ENCODE measurements around the gene NMUR2.

NMUR2 gene

DNA sequence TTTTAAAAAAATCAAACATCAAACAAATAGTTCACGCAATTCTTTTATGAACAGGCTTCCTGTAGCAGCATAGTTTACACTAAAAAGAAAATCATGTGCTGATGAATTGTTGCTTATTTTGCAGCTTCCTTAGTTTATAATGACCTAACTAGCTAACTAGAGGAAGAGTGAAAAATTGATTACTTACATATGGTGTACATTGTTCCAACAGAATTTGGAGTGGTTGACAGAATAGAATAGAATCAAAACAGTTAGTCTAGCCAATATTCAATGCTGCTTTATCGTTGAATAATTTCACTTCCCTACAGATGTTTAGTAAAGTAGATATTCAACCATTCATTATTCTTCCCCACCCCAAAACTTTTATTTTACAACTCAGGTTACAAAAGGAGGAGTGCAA lies 4.2 kb downstream of the NMUR2 start (continued):
- TF ChIP-seq, protein P1, sequence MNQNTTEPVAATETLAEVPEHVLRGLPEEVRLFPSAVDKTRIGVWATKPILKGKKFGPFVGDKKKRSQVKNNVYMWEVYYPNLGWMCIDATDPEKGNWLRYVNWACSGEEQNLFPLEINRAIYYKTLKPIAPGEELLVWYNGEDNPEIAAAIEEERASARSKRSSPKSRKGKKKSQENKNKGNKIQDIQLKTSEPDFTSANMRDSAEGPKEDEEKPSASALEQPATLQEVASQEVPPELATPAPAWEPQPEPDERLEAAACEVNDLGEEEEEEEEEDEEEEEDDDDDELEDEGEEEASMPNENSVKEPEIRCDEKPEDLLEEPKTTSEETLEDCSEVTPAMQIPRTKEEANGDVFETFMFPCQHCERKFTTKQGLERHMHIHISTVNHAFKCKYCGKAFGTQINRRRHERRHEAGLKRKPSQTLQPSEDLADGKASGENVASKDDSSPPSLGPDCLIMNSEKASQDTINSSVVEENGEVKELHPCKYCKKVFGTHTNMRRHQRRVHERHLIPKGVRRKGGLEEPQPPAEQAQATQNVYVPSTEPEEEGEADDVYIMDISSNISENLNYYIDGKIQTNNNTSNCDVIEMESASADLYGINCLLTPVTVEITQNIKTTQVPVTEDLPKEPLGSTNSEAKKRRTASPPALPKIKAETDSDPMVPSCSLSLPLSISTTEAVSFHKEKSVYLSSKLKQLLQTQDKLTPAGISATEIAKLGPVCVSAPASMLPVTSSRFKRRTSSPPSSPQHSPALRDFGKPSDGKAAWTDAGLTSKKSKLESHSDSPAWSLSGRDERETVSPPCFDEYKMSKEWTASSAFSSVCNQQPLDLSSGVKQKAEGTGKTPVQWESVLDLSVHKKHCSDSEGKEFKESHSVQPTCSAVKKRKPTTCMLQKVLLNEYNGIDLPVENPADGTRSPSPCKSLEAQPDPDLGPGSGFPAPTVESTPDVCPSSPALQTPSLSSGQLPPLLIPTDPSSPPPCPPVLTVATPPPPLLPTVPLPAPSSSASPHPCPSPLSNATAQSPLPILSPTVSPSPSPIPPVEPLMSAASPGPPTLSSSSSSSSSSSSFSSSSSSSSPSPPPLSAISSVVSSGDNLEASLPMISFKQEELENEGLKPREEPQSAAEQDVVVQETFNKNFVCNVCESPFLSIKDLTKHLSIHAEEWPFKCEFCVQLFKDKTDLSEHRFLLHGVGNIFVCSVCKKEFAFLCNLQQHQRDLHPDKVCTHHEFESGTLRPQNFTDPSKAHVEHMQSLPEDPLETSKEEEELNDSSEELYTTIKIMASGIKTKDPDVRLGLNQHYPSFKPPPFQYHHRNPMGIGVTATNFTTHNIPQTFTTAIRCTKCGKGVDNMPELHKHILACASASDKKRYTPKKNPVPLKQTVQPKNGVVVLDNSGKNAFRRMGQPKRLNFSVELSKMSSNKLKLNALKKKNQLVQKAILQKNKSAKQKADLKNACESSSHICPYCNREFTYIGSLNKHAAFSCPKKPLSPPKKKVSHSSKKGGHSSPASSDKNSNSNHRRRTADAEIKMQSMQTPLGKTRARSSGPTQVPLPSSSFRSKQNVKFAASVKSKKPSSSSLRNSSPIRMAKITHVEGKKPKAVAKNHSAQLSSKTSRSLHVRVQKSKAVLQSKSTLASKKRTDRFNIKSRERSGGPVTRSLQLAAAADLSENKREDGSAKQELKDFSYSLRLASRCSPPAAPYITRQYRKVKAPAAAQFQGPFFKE (tag by site-specific recombination; IDR thresholded peaks at IDR 0.05; ENCODE audit: borderline replicate concordance): no peak
- no peak for TF ChIP-seq ZNF660 (tag by site-specific recombination; IDR thresholded peaks at IDR 0.05)
- no peak for TF ChIP-seq ZNF776 (tag by site-specific recombination; IDR thresholded peaks at IDR 0.05; ENCODE audit: borderline replicate concordance)
- no peak for TF ChIP-seq ZSCAN30 (tag by site-specific recombination; IDR thresholded peaks at IDR 0.05)
- TF ChIP-seq ZNF571 (tag by site-specific recombination; IDR thresholded peaks at IDR 0.05): no peak
- no peak for TF ChIP-seq ZNF114 (tag by site-specific recombination; IDR thresholded peaks at IDR 0.05)
- no peak for TF ChIP-seq PRDM1 (tag by site-specific recombination; IDR thresholded peaks at IDR 0.05)
- TF ChIP-seq ZNF140 (tag by site-specific recombination; IDR thresholded peaks at IDR 0.05): no peak
- no peak for TF ChIP-seq ZEB2 (tag by site-specific recombination; IDR thresholded peaks at IDR 0.05)
- TF ChIP-seq ZNF184 (tag by site-specific recombination; IDR thresholded peaks at IDR 0.05): no peak

DNA sequence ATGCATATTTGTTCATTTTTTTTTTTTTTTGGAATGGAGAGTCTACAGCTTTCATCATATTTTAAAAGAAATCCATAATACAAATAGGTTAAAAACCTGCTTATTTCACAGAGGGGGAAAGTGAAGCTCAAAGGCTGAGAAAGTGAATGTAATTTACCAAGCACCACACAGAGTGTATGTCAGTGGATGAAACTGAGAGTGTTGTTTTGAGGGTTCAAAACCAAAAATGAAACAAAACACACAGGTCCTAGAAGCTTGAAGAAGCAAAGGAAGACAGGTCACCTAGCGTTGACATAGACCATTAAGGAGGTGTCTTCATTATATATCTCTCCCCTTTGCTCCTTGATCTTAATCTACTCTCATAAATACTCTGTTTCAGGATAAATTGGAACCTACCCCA lies 7.5 kb downstream of the NMUR2 start:
- POLR2A ChIA-PET: no interaction called here
- Histone ChIP-seq H3K9me3 (ENCODE audit: control insufficient read depth, insufficient read depth, low read depth, low read length) (no peaks in the 10 kb centered on the region), H3K36me3 (ENCODE audit: control insufficient read depth in 2 of 2, insufficient read depth in 1 of 2, low read length in 2 of 2) (peaks cover 0 to 2% of the 10 kb centered on the region in 2 experiments; a peak in 1 of 3 replicates), H3K27ac (ENCODE audit: extremely low read depth, low read depth, low read length) (no peak overlapping the region), H3K4me3 (ENCODE audit: low read depth, low read length) (no peak overlapping the region), H3K4me1 (ENCODE audit: control insufficient read depth, insufficient read depth, low read length) (no peaks in the 10 kb centered on the region)
- TF ChIP-seq GLI2 (tag by site-specific recombination; IDR thresholded peaks at IDR 0.05; ENCODE audit: borderline replicate concordance, low read depth) (no peak), ZNF600 (tag by site-specific recombination; IDR thresholded peaks at IDR 0.05) (no peak), ZNF791 (tag by site-specific recombination; IDR thresholded peaks at IDR 0.05) (no peak), SP7 (tag by site-specific recombination; IDR thresholded peaks at IDR 0.05) (no peak), GLIS1 (tag by site-specific recombination; IDR thresholded peaks at IDR 0.05) (no peak), ZSCAN16 (tag by site-specific recombination; IDR thresholded peaks at IDR 0.05) (no peak), ZNF292 (tag by site-specific recombination; IDR thresholded peaks at IDR 0.05; ENCODE audit: borderline replicate concordance, low read depth) (no peak), IKZF3 (tag by site-specific recombination; IDR thresholded peaks at IDR 0.05) (no peak), ZFP69B (tag by site-specific recombination; IDR thresholded peaks at IDR 0.05) (no peak), ZBTB8A (tag by site-specific recombination; IDR thresholded peaks at IDR 0.05) (no peak), ZNF266 (tag by site-specific recombination; IDR thresholded peaks at IDR 0.05; ENCODE audit: low read depth) (no peak), ZNF155 (tag by site-specific recombination; IDR thresholded peaks at IDR 0.05) (no peak), ZNF19 (tag by site-specific recombination; IDR thresholded peaks at IDR 0.05; ENCODE audit: low read depth) (no peak)
- TF ChIP-seq, protein P2, sequence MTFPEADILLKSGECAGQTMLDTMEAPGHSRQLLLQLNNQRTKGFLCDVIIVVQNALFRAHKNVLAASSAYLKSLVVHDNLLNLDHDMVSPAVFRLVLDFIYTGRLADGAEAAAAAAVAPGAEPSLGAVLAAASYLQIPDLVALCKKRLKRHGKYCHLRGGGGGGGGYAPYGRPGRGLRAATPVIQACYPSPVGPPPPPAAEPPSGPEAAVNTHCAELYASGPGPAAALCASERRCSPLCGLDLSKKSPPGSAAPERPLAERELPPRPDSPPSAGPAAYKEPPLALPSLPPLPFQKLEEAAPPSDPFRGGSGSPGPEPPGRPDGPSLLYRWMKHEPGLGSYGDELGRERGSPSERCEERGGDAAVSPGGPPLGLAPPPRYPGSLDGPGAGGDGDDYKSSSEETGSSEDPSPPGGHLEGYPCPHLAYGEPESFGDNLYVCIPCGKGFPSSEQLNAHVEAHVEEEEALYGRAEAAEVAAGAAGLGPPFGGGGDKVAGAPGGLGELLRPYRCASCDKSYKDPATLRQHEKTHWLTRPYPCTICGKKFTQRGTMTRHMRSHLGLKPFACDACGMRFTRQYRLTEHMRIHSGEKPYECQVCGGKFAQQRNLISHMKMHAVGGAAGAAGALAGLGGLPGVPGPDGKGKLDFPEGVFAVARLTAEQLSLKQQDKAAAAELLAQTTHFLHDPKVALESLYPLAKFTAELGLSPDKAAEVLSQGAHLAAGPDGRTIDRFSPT (tag by site-specific recombination; IDR thresholded peaks at IDR 0.05): no peak
- TF ChIP-seq, protein P3, sequence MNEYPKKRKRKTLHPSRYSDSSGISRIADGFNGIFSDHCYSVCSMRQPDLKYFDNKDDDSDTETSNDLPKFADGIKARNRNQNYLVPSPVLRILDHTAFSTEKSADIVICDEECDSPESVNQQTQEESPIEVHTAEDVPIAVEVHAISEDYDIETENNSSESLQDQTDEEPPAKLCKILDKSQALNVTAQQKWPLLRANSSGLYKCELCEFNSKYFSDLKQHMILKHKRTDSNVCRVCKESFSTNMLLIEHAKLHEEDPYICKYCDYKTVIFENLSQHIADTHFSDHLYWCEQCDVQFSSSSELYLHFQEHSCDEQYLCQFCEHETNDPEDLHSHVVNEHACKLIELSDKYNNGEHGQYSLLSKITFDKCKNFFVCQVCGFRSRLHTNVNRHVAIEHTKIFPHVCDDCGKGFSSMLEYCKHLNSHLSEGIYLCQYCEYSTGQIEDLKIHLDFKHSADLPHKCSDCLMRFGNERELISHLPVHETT (tag by site-specific recombination; IDR thresholded peaks at IDR 0.05): no peak
- CTCF ChIA-PET: no interaction called here
